Measurements from ENCODE around the gene MAGT1.
"Not testable (repeated sequence)": the region's sequence is repeated elsewhere in the genome, so short reads cannot be mapped to it uniquely, and the experiment has no call there.

The MAGT1 gene

DNA sequence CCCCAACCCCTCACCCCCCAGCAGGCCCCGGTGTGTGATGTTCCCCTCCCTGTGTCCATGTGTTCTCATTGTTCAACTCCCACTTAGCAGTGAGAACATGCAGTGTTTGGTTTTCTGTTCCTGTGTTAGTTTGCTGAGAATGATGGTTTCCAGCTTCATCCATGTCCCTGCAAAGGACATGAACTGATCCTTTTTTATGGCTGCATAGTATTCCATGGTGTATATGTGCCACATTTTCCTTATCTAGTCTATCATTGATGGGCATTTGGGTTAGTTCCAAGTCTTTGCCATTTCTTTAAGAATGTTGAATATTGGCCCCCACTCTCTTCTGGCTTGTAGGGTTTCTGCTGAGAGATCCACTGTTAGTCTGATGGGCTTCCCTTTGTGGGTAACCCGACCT lies 73.2 kb downstream of the MAGT1 start:
- DNase-seq: not testable (repeated sequence)

DNA sequence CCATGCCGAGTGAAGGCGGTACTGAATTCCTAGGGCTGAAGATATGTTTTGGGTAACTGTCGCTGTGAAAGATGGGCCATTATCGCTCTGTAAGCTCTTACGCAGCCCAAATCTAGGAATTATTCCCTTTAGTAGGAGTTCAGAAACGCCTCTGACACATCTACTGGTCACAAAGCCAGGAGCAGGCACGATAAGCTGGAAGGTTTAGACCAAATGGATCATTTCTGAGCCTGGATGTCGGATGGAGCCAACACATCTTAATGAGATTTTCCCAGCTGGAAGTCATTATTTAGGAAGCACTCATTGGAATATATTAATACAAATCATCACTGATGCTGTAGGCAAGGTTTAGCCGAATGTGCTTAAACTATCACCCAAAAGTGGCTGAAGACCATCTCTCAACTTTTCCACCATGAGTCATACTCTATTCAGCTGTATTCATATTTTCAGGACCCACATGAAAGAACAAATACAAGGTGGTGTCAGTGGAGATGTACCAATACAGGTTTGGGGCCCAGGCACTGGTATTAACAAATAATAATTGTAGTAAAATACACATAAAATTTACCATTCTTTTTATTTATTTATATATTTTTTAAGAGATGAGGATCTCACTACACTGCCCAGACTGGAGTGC lies 75.0 kb downstream of the MAGT1 start:
- DNase-seq: no peak

DNA sequence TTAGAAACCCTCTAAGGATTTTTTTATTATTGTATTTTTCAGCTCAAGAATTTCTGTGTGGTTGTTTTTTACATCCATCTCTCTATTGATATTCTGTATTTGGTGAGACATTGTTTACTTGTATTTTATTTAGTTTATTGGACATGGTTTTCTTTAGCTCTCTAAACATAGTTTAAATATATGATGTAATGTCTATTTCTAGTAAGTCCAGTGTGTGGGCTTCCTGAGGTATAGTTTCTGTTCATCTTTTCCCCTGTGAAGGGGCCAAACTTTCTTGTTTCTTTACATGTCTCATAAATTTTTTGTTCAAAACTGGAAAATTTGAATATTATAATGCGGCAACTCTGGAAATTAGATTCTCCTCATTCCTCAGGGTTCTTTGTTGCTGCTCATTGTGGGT lies 81.0 kb downstream of the MAGT1 start:
- no peak for DNase-seq

DNA sequence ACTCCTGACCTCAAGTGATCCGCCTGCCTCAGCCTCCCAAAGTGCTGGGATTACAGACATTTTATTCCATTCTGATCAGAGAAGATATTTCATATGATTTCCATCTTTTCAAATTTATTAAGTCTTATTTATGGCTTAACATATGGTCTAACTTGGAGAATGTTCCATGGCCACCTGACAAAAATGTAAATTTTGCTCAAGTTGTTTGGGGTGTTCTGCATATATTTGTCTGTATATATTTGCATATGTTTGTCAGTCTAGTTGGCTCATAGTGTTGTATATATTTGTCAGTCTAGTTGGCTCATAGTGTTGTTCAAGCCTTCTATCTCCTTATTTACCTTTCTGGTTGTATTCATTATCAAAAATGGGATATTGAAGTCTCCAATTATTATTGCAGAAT lies 93.0 kb downstream of the MAGT1 start:
- no peak for DNase-seq

DNA sequence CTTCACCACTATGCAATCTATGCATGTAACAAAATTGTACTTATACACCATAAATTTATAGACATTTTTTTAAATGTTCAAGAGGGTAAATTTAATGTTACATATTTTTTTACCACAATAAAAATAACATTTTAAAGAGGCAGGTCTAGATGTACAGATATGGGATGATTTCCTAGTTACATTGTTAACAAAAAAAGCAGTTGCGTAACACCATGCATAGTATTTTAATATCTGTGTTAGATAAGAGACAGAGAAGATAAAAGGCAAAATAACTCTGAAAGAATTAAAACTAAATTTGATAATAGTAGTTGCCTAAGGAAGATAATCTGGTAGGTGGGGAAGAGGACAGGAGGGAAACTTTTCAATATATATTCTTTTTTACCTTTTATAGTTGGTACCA lies 100.1 kb downstream of the MAGT1 start:
- no peak for DNase-seq

DNA sequence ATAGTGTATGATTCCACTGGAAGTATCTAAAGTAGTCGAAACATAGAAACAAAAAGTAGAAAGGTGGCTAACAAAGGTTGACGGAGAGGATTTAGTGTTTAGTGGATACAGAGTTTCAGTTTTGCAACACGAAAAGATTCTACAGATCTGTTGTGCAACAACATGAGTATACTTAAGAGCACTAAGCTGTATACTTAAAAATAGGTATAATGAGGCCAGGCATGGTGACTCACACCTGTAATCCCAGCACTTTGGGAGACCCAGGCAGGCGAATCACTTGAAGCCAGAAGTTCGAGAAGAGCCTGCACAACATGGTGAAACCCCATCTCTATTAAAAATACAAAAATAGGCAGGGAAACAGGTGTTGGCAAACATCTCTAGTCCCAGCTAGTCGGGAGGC lies 101.3 kb downstream of the MAGT1 start:
- DNase-seq: no peak

DNA sequence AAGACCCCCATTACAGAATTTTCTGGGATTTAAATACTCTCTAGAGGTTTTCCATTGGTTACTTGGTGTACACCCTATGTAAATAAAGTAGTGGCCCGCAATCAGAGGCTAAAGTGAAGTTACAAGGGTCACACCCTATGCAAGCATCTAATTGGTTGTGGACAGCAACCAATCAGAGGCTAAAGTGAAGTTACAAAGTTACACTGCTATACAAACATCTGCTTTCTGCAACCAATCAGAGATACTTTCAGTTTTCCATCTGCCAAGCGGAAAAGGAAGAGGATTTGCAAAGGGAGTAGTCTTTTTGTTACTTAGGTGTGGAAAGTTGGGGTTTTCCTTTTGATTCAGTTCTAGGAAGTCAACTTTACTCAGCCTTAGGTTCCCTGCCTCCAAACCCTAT lies 107.2 kb downstream of the MAGT1 start:
- DNase-seq: no peak

DNA sequence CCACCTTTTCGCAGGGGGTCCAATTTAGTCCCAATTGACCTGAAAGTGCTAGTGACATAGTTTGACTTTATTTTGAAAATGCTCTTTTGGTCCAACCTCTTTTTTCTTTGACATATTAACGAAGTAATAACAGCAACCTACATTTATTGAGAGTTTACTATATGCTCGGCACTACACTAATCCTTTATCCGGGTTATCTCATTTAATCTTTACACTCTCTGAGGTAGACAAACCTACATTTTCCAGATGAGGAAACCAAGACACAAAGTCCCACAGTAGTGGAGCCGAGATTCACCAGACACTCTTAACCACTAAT lies 108.9 kb downstream of the MAGT1 start:
- DNase-seq: no peak

DNA sequence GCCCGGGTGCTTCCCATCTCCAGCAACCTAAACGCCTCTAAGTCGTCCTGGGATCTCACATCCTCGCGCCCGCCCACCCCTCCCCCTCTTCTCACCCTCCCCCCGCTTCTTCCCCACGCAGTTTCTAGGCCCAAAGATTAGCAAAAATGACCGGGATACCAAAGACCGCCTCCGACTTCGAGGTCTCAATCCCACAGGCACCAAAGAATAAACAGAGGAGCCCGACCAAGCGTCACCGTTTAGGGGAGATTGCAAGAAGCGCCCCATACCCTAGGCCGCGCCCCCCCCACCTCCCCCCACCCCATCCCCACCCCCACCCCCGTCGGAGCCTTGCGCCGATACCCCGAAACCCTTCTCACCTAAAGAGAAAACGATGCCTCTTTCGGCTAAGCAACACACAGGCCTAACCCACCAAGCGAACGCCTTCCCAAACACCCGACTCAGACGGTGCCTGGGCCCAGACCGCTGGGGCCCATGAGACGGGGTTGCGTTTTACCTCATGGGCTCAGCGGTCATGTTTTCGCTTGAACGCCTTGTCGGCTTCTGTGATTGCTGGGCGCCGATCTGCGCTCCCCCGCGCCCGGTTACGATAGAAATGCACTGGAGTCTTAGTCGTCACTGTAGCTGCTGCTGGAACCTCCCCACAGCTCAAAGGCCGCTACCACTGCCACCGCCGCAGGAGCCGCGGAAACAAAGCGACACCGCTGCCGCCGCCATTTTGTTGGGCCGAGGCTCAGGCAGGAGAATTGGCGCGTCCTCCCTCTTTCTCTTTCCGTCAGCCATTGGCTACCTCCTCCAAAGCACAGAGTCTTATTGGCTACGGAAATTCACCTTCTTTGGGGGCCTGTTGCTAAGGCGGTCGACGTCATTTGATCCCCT lies 109.5 kb downstream of the MAGT1 start, which contains the start of gene ATRX:
Gene ATRX (minus strand): TSS at position 731 of the 879 bp plus-strand sequence. CDS start 215 bp downstream, at position 516.
- DNase-seq: peak; percentile 68

DNA sequence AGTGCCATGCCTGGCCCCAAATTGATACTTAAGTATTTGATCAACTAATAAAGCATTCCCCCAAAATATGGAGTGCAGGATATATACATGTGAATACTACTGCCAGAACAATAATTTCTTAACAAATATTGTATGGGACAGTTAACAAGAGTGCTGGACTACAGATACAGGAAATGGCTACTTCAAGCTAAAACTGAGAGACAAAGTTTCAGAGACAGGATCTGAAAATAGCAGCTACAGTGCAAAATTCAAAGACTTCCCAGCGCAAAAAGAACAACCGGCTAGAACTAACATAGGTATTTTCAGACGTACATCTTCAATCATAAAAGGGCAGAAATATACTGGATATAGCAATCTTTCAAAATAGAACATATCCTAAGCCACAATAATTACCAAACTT lies 115.5 kb downstream of the MAGT1 start:
- DNase-seq: no peak

DNA sequence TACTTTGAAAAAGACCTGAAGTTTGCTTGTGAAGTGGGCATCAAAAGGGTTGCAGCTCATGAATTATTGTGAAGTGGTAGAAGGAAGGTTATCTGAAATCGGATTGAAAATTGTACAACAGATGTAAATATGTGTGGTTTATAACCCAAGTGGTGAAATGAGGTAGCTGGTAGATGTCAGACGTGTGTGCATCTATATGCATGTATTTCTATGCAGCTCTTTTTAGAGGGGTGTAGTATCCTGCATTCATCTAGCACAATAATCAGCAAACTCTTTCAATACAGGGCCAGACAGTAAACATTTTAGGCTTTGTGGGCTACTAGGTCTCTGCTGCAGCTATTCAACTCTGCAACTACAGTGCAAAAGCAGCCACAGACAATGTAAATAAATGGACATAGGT lies 118.6 kb downstream of the MAGT1 start:
- no peak for DNase-seq
